ENCODE measurements around the gene HPSE2.
"Not testable (repeated sequence)": the region's sequence is repeated elsewhere in the genome, so short reads cannot be mapped to it uniquely, and the experiment has no call there.

Gene HPSE2

GRCh38 chr10:98908247-98908646 lies 327.4 kb downstream of the HPSE2 start:
- H3K36me3 ChIP-seq (ENCODE audit: control insufficient read depth, insufficient read depth, low read length); H3K9me3 ChIP-seq (ENCODE audit: control insufficient read depth, low read length); H3K4me3 ChIP-seq (ENCODE audit: low read length); H3K9ac ChIP-seq (ENCODE audit: low read length); H3K27me3 ChIP-seq (ENCODE audit: control insufficient read depth, insufficient read depth, low read length); H3K4me1 ChIP-seq (ENCODE audit: control insufficient read depth, insufficient read depth, low read length): not testable (repeated sequence)

GRCh38 chr10:98901441-98902110 lies 334.1 kb downstream of the HPSE2 start:
- no peak overlapping the region for H3K4me3 ChIP-seq (ENCODE audit: low read length)
- no peaks in the 10 kb centered on the region for H3K4me1 ChIP-seq (ENCODE audit: control insufficient read depth, insufficient read depth, low read length)
- no peak overlapping the region for H3K9ac ChIP-seq (ENCODE audit: low read length)
- H3K27me3 ChIP-seq (ENCODE audit: control insufficient read depth, insufficient read depth, low read length) = no peaks in the 10 kb centered on the region
- no peaks in the 10 kb centered on the region for H3K9me3 ChIP-seq (ENCODE audit: control insufficient read depth, low read length)
- no peaks in the 10 kb centered on the region for H3K36me3 ChIP-seq (ENCODE audit: control insufficient read depth, insufficient read depth, low read length)

- Histone ChIP-seq H3K36me3 (ENCODE audit: control insufficient read depth, insufficient read depth, low read length) (no peaks in the 10 kb centered on the region), H3K27me3 (ENCODE audit: control insufficient read depth, insufficient read depth, low read length) (no peaks in the 10 kb centered on the region), H3K4me1 (ENCODE audit: control insufficient read depth, insufficient read depth, low read length) (no peaks in the 10 kb centered on the region), H3K9ac (ENCODE audit: low read length) (no peak overlapping the region), H3K9me3 (ENCODE audit: control insufficient read depth, low read length) (no peaks in the 10 kb centered on the region), H3K4me3 (ENCODE audit: low read length) (no peak overlapping the region)
Observed at GRCh38 chr10:98899018-98899417, 336.6 kb downstream of the HPSE2 start.

- H3K9me3 ChIP-seq (ENCODE audit: control insufficient read depth, low read length) = no peaks in the 10 kb centered on the region
- no peaks in the 10 kb centered on the region for H3K36me3 ChIP-seq (ENCODE audit: control insufficient read depth, insufficient read depth, low read length)
- H3K27me3 ChIP-seq (ENCODE audit: control insufficient read depth, insufficient read depth, low read length) = no peaks in the 10 kb centered on the region
- H3K9ac ChIP-seq (ENCODE audit: low read length) = no peak overlapping the region
- no peak overlapping the region for H3K4me3 ChIP-seq (ENCODE audit: low read length)
- no peaks in the 10 kb centered on the region for H3K4me1 ChIP-seq (ENCODE audit: control insufficient read depth, insufficient read depth, low read length)
Observed at GRCh38 chr10:98892523-98892922, 343.1 kb downstream of the HPSE2 start.

- Histone ChIP-seq H3K9ac (ENCODE audit: low read length) (no peak overlapping the region), H3K36me3 (ENCODE audit: control insufficient read depth, insufficient read depth, low read length) (no peaks in the 10 kb centered on the region)
Observed at GRCh38 chr10:98886686-98887085, 349.0 kb downstream of the HPSE2 start.

GRCh38 chr10:98885378-98885777 lies 350.3 kb downstream of the HPSE2 start:
- Histone ChIP-seq H3K36me3 (ENCODE audit: control insufficient read depth, insufficient read depth, low read length) (no peaks in the 10 kb centered on the region), H3K4me3 (ENCODE audit: low read length) (no peak overlapping the region), H3K4me1 (ENCODE audit: control insufficient read depth, insufficient read depth, low read length) (no peaks in the 10 kb centered on the region), H3K9ac (ENCODE audit: low read length) (no peak overlapping the region), H3K9me3 (ENCODE audit: control insufficient read depth, low read length) (no peaks in the 10 kb centered on the region), H3K27me3 (ENCODE audit: control insufficient read depth, insufficient read depth, low read length) (no peaks in the 10 kb centered on the region)

More at GRCh38 chr10:98886686-98887085, 349.0 kb downstream of the HPSE2 start:
- H3K27me3 ChIP-seq (ENCODE audit: control insufficient read depth, insufficient read depth, low read length) = no peaks in the 10 kb centered on the region
- no peaks in the 10 kb centered on the region for H3K9me3 ChIP-seq (ENCODE audit: control insufficient read depth, low read length)
- no peaks in the 10 kb centered on the region for H3K4me1 ChIP-seq (ENCODE audit: control insufficient read depth, insufficient read depth, low read length)
- no peak overlapping the region for H3K4me3 ChIP-seq (ENCODE audit: low read length)

GRCh38 chr10:98881789-98882188 lies 353.9 kb downstream of the HPSE2 start:
- Histone ChIP-seq H3K4me3 (ENCODE audit: low read length) (no peak overlapping the region), H3K9me3 (ENCODE audit: control insufficient read depth, low read length) (no peaks in the 10 kb centered on the region), H3K9ac (ENCODE audit: low read length) (no peak overlapping the region), H3K4me1 (ENCODE audit: control insufficient read depth, insufficient read depth, low read length) (no peaks in the 10 kb centered on the region), H3K36me3 (ENCODE audit: control insufficient read depth, insufficient read depth, low read length) (no peaks in the 10 kb centered on the region), H3K27me3 (ENCODE audit: control insufficient read depth, insufficient read depth, low read length) (no peaks in the 10 kb centered on the region)

GRCh38 chr10:98880971-98881370 lies 354.7 kb downstream of the HPSE2 start:
- H3K36me3 ChIP-seq (ENCODE audit: control insufficient read depth, insufficient read depth, low read length) = no peaks in the 10 kb centered on the region
- H3K4me1 ChIP-seq (ENCODE audit: control insufficient read depth, insufficient read depth, low read length) = no peaks in the 10 kb centered on the region
- no peak overlapping the region for H3K4me3 ChIP-seq (ENCODE audit: low read length)
- no peaks in the 10 kb centered on the region for H3K27me3 ChIP-seq (ENCODE audit: control insufficient read depth, insufficient read depth, low read length)
- no peaks in the 10 kb centered on the region for H3K9me3 ChIP-seq (ENCODE audit: control insufficient read depth, low read length)
- no peak overlapping the region for H3K9ac ChIP-seq (ENCODE audit: low read length)

- Histone ChIP-seq H3K4me1 (ENCODE audit: control insufficient read depth, insufficient read depth, low read length) (no peaks in the 10 kb centered on the region), H3K9me3 (ENCODE audit: control insufficient read depth, low read length) (no peaks in the 10 kb centered on the region), H3K4me3 (ENCODE audit: low read length) (no peak overlapping the region), H3K36me3 (ENCODE audit: control insufficient read depth, insufficient read depth, low read length) (no peaks in the 10 kb centered on the region), H3K27me3 (ENCODE audit: control insufficient read depth, insufficient read depth, low read length) (no peaks in the 10 kb centered on the region), H3K9ac (ENCODE audit: low read length) (no peak overlapping the region)
Observed at GRCh38 chr10:98878921-98879320, 356.7 kb downstream of the HPSE2 start.

- Histone ChIP-seq H3K36me3 (ENCODE audit: control insufficient read depth, insufficient read depth, low read length) (no peaks in the 10 kb centered on the region), H3K9me3 (ENCODE audit: control insufficient read depth, low read length) (no peaks in the 10 kb centered on the region), H3K27me3 (ENCODE audit: control insufficient read depth, insufficient read depth, low read length) (no peaks in the 10 kb centered on the region), H3K9ac (ENCODE audit: low read length) (no peak overlapping the region), H3K4me3 (ENCODE audit: low read length) (no peak overlapping the region), H3K4me1 (ENCODE audit: control insufficient read depth, insufficient read depth, low read length) (no peaks in the 10 kb centered on the region)
Observed at GRCh38 chr10:98878418-98878817, 357.2 kb downstream of the HPSE2 start.

- Histone ChIP-seq H3K4me1 (ENCODE audit: control insufficient read depth, insufficient read depth, low read length) (no peaks in the 10 kb centered on the region), H3K4me3 (ENCODE audit: low read length) (no peak overlapping the region), H3K27me3 (ENCODE audit: control insufficient read depth, insufficient read depth, low read length) (no peaks in the 10 kb centered on the region), H3K36me3 (ENCODE audit: control insufficient read depth, insufficient read depth, low read length) (no peaks in the 10 kb centered on the region), H3K9me3 (ENCODE audit: control insufficient read depth, low read length) (no peaks in the 10 kb centered on the region), H3K9ac (ENCODE audit: low read length) (no peak overlapping the region)
Observed at GRCh38 chr10:98861962-98862361, 373.7 kb downstream of the HPSE2 start.

- H3K27me3 ChIP-seq (ENCODE audit: control insufficient read depth, insufficient read depth, low read length) = no peaks in the 10 kb centered on the region
- no peak overlapping the region for H3K4me3 ChIP-seq (ENCODE audit: low read length)
- H3K4me1 ChIP-seq (ENCODE audit: control insufficient read depth, insufficient read depth, low read length) = no peaks in the 10 kb centered on the region
- H3K9ac ChIP-seq (ENCODE audit: low read length) = no peak overlapping the region
- H3K9me3 ChIP-seq (ENCODE audit: control insufficient read depth, low read length) = no peaks in the 10 kb centered on the region
- no peaks in the 10 kb centered on the region for H3K36me3 ChIP-seq (ENCODE audit: control insufficient read depth, insufficient read depth, low read length)
Observed at GRCh38 chr10:98858525-98858924, 377.1 kb downstream of the HPSE2 start.
